ENCODE measurements around the gene CRYBB2. TPM values are rescaled to one million over a fixed set of nuclear protein-coding genes. Genes with fewer than 3 reads are reported as not detected.

CRYBB2 gene
- not detected in 2 replicates for total RNA-seq

GRCh38 chr22:25219211-25219689 is at the start of gene CRYBB2:
CRYBB2 (plus strand) TSS chr22:25219639; CDS start chr22:25221430, 1,791 bp downstream.

GRCh38 chr22:25199731-25200520 is 19.5 kb upstream of the CRYBB2 start, which contains the start of gene CRYBB3:
CRYBB3 (plus strand) TSS chr22:25199858; CDS start chr22:25201397, 1,539 bp downstream.

Other genes starting within 250 kb of the CRYBB2 start
- gene CRYBB3, start 19.8 kb upstream of the CRYBB2 start, total RNA-seq: not detected in 2 replicates